Activated CD4-positive, alpha-beta T cell treated with anti-CD3 and anti-CD28 coated beads, Interleukin-2, amount 50 U/mL, for 24 hours (primary cell): ENCODE results near the gene TNPO2.
"Not testable (repeated sequence)": the region's sequence is repeated elsewhere in the genome, so short reads cannot be mapped to it uniquely, and the experiment has no call there.

Source experiments
- DNase-seq, 2 donors: peaks; one replicate each; pipeline ENCODE4 v3.0.0-alpha.2; 2020; ENCODE audit warnings: low read depth in 1 of 2, low spot score in 1 of 2

The TNPO2 gene

GRCh38 chr19:12737835-12738351, 14.2 kb upstream of the TNPO2 start:
- no peak for DNase-seq

- DNase-seq, result peak; percentile 56 to 79
Observed at GRCh38 chr19:12736995-12737834, 13.5 kb upstream of the TNPO2 start, which contains the start of gene GET3. TSS of gene GET3 (plus strand) at chr19:12737497. CDS start at chr19:12737506, 9 bp downstream.

GRCh38 chr19:12733369-12734214, 9.9 kb upstream of the TNPO2 start:
- peak in 1 of 2 donors; percentile 52 for DNase-seq

- DNase-seq, result no peak
Observed at GRCh38 chr19:12731337-12731736, 7.6 kb upstream of the TNPO2 start.

- no peak for DNase-seq
Observed at GRCh38 chr19:12730064-12730463, 6.3 kb upstream of the TNPO2 start.

GRCh38 chr19:12727745-12728433, 4.2 kb upstream of the TNPO2 start:
- DNase-seq, result no peak

GRCh38 chr19:12726988-12727316, 3.2 kb upstream of the TNPO2 start:
- DNase-seq, result no peak

- not testable (repeated sequence) for DNase-seq
Observed at GRCh38 chr19:12725612-12726011, 1.9 kb upstream of the TNPO2 start.

- DNase-seq, result no peak
Observed at GRCh38 chr19:12723381-12723640, 421 bp downstream of the TNPO2 start.

- DNase-seq, result peak; percentile 74 to 94
Observed at GRCh38 chr19:12722566-12723380, 959 bp downstream of the TNPO2 start.

- DNase-seq, result peak in 1 of 2 donors; percentile 11
Observed at GRCh38 chr19:12721656-12722565, 1.8 kb downstream of the TNPO2 start.

- no peak for DNase-seq
Observed at GRCh38 chr19:12720851-12721655, 2.7 kb downstream of the TNPO2 start.

GRCh38 chr19:12720296-12720695, 3.4 kb downstream of the TNPO2 start:
- no peak for DNase-seq

GRCh38 chr19:12715929-12716328, 7.8 kb downstream of the TNPO2 start:
- no peak for DNase-seq

GRCh38 chr19:12715102-12715501, 8.6 kb downstream of the TNPO2 start:
- no peak for DNase-seq

GRCh38 chr19:12713304-12713703, 10.4 kb downstream of the TNPO2 start:
- DNase-seq, result not testable (repeated sequence)

- not testable (repeated sequence) for DNase-seq
Observed at GRCh38 chr19:12712077-12712476, 11.7 kb downstream of the TNPO2 start.

GRCh38 chr19:12711187-12711586, 12.5 kb downstream of the TNPO2 start:
- no peak for DNase-seq

- DNase-seq, result no peak
Observed at GRCh38 chr19:12708641-12709040, 15.1 kb downstream of the TNPO2 start.
